Glomerular endothelial cell (primary cell): Measurements from ENCODE around the gene SYNDIG1. TPM values are rescaled to one million over a fixed set of nuclear protein-coding genes. Genes with fewer than 3 reads are reported as not detected.

Experiments
- DNase-seq: peaks from one replicate; pipeline ENCODE4 v3.0.0-alpha.2; 2011; ENCODE audit warnings: low read depth, low spot score; ENCODE audit errors: extremely low read depth
- total RNA-seq: library from RNA; depleted of rRNA; stranded (reverse); fragments of >200 nt; gene quantifications from 2 replicates; pipeline ENCODE4 v1.2.3, GENCODE V29; 2015

Gene SYNDIG1
- total RNA-seq, 1 donor from 2014 or later = not detected

- no peak for DNase-seq
Measured at GRCh38 chr20:24546232-24546892, 76.9 kb downstream of the SYNDIG1 start.

GRCh38 chr20:24547967-24548366 is 78.5 kb downstream of the SYNDIG1 start:
- no peak for DNase-seq

GRCh38 chr20:24559114-24559732 is 89.8 kb downstream of the SYNDIG1 start:
- DNase-seq = no peak

GRCh38 chr20:24560571-24561491 is 91.4 kb downstream of the SYNDIG1 start:
- no peak for DNase-seq

- DNase-seq = no peak
Measured at GRCh38 chr20:24565835-24566351, 96.5 kb downstream of the SYNDIG1 start.

- DNase-seq = no peak
Measured at GRCh38 chr20:24566656-24567055, 97.2 kb downstream of the SYNDIG1 start.

- DNase-seq = no peak
Measured at GRCh38 chr20:24567508-24567907, 98.1 kb downstream of the SYNDIG1 start.

- DNase-seq = no peak
Measured at GRCh38 chr20:24568842-24569241, 99.4 kb downstream of the SYNDIG1 start.

GRCh38 chr20:24571159-24571558 is 101.7 kb downstream of the SYNDIG1 start:
- no peak for DNase-seq

- no peak for DNase-seq
Measured at GRCh38 chr20:24572140-24572539, 102.7 kb downstream of the SYNDIG1 start.

- DNase-seq = no peak
Measured at GRCh38 chr20:24572862-24573261, 103.4 kb downstream of the SYNDIG1 start.

GRCh38 chr20:24573557-24573956 is 104.1 kb downstream of the SYNDIG1 start:
- DNase-seq = no peak

- DNase-seq = no peak
Measured at GRCh38 chr20:24574307-24574706, 104.9 kb downstream of the SYNDIG1 start.

- no peak for DNase-seq
Measured at GRCh38 chr20:24574797-24575196, 105.4 kb downstream of the SYNDIG1 start.

- DNase-seq = no peak
Measured at GRCh38 chr20:24575811-24576210, 106.4 kb downstream of the SYNDIG1 start.

GRCh38 chr20:24576447-24576846 is 107.0 kb downstream of the SYNDIG1 start:
- DNase-seq = no peak

- DNase-seq = no peak
Measured at GRCh38 chr20:24577271-24577909, 108.0 kb downstream of the SYNDIG1 start.

GRCh38 chr20:24578567-24579415 is 109.4 kb downstream of the SYNDIG1 start:
- DNase-seq = no peak

GRCh38 chr20:24579475-24579874 is 110.0 kb downstream of the SYNDIG1 start:
- DNase-seq = no peak

GRCh38 chr20:24580006-24580405 is 110.6 kb downstream of the SYNDIG1 start:
- no peak for DNase-seq
